GM19238 (cell line): ENCODE results near the gene SLC12A7.

Experiments
- DNase-seq: peaks from one replicate; pipeline ENCODE4 v3.0.0; 2011; ENCODE audit warnings: low spot score; ENCODE audit not compliant: insufficient read length

SLC12A7 gene

DNA sequence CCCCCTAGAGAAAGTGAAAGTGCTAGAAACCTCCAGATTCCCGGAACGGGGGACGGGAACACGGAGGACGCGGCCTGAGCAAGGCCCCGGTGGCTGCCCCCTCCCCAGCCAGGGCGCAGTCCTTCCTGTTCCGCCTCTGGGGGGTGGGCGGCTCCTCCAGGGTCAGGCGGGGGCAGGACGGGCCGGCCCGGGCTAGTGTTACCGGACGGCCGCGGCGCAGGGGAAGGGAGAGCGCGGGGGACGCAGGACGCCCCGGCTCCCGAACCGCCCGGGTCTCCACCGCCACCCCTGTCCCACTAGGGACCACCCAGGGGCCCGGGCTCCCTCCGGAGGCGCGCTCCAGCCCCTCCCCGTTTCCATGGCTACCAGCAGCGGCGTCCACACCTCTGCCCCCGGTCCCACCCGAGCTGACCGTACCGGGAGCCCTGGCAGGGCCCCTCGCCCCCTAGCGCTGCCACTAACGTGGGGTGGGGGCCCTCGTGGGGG is 579 bp downstream of the SLC12A7 start:
- peak; percentile 58 for DNase-seq

DNA sequence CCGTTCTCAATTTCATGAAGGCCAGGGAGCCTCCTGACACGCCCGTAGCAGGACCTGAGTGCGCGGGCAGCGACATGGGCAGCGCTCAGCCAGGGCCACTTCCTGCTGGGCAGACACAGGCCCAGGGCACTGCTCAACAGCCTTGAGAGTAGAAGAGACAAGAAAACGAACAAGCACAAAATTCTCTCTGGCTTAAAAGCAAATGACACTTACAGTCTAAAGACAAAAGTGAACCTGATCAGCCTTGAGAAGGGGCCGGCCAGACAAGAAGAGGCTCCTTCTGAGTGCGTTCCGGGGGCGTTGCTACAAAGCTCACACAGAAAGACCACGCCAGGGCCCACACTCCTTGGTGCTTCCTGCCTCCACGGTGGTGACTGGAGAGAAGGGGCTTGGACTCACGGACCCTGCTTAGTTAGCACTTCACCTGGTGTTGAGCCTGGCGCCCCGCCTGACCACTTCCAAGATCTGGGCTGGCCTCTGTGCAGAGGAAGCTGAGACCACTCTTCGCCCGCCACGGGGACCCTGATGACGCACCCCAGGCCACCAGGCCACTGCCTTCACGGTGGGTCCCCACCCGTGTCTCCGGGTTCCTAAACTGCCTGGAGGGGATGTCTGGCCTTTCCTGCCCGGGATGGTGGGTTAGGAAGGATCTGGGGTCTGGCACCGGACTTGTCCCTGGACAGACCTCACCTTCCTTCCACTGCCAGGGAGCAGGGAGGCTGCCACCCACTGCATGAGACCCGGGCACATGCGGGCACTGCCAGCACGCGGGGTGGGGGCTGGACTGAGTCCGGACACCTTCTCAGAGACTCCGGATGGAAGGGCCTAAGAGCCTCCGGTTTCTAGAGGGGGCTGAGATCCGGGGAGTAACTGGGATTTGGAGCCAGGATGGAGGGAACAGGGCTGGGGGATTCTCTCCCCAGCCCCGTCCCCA is 1.3 kb downstream of the SLC12A7 start:
- DNase-seq: no peak

DNA sequence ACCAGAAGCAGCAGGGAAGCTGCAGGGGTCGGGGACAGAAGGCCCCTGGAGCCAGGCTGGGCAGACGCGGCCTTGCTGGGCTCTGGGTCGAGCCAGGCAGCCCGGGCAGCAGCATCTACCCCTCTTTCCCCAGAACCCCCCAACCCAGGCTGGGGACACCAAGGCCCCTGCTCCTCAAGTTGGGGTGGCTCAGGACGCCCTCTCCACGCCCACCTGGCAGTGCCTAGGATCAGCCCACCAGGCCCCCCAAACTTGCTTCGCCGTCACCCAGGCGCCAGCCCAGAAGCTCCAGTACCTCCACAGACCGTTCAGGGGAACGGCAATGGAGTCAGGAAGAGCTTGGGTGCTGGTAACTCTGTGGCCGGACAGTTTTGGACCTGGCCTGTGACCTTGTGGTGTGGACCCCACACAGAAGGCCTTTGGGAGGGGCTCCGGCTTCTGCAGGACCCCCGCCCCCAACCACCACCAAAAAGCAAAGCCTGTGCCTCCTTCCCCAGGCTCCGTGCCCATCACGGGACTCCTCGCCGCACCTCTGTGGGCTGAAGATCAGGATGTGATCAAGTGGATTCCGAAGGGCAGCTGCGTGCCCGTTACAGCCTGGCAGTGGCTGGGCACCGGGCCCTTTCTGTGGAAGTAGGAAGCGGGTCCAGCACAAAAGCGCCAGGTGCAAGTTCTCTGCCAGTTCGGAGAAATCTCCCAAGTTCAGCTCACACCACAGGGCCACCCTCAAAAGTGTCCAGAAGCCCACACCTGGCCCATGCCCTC is 2.1 kb downstream of the SLC12A7 start:
- no peak for DNase-seq

DNA sequence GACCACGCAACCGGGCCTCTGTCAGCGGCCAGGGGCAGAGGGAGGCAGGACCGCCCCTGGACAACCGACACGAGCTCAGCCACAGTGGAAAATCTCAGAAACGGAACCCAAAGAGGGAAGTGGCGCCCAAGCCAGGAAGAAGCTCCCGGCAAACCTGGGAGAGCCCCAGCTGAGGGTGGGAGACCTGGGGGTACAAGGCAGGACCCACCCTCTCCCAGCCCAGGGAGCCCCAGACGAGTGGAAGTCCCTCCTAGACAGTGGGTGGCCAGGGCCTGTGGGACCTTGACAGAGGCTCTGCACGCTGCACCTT is 3.0 kb downstream of the SLC12A7 start:
- no peak for DNase-seq

DNA sequence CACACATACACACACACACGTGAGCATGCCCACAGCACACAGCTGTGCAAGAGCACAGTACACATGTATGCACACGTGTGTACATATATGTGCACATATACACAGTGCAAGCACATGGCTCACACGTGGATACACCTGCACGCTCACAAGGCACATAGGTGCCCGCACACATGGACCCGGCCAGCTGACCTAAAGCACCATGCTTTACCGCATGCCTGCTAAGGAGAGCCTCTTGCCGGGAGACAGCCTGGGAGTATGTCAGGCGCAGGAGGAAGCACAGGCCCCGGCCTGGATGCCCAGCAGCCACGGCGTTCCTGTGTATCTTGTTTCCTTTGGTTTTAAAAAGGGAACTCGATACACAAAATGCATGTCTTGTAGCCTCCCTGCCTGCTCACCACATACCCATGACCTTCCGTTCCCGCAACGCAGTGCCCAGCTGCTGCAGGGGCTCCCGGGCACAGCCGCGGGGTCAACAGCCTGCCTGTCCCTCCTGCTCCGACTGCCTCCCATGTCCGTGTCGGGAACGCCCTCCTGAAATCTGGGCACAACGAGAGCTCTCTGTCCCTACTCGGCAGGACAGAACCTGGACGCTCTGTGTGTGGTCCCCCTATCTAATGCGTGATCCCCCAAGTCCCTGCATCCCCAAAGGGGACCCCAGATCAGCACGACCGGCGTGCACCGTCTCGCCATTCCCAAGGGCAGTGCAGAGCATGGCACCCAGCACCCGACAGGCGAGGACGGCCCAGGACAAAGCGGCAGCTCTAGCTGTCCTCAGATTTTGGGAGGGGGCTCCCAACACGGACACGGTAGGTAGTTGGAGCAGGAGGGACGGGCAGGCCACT is 3.6 kb downstream of the SLC12A7 start:
- DNase-seq: no peak

DNA sequence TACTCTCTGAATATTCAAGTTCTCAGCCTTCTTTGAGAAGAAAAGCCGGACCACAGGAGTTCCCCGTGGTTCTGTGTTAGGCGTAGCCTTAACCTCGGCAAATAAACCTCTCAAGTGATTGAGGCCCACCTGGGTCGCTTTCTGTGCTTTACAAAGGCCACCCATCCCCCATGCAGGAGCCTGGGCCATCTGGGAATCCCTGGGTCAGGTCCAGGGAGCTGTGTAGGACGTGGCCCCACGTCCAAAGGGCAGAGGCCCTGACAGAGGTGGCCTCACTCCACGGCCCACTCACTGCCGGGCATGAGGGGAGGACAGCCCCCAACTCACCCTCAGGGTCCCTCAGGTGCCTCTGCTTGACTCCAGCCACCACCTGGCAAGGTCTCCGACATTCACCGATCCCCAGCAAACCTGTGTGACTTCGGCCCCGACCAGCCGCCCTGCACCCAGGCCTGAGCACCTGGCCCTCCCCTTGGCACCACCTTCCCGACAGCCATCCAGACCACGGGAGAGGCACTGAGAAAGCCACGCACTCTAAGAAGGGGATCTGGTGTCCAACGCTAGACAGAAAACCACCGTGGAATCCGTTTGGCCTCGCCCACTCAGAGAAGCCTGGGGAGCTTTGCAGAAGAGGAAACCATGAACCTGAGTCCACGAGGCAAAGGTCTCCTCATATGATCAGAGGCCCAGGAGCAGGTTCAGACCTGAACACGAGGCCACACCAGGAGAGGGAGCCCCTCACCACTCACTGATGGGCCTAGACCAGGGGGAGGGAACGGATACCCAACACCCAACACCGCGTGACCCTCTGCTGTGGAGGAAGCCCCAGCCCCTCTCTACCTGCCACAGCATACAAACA is 4.5 kb downstream of the SLC12A7 start:
- DNase-seq: no peak

DNA sequence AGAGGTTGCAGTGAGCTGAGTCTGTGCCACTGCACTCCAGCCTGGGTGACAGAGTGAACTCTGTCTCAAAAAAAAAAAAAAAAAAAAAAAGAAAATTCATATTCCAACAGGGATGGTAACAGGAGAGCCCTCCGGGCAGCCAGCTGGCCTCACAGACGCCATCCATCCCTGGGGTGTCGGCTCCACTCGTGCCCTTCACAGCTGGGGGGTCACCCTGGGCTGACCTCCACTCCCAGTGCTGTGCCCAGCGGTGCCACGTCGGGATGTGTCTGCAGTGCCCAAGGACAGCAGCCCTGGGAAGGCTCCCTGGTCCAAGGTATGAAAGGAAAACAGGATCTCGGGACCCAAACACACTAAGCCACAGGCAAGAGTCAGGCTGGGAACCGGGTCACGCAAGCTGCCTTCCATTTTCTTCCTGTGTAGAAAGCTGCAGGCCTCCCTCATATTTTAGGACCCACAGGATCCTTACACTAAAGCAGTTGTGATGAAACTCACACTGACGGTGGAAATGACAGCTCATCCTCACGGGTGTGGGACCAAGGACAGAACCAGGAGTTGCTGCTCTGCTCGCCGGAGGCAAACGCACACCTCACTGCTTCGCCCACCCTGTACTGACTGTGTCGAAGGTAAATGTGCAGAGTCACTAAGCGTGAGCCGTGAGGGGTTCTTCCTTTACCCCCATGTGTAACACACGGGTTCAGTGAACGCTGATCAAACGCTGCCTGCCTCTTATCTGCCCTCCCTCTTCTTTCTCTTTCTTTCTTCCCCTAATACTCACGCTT is 5.3 kb downstream of the SLC12A7 start:
- DNase-seq: no peak

DNA sequence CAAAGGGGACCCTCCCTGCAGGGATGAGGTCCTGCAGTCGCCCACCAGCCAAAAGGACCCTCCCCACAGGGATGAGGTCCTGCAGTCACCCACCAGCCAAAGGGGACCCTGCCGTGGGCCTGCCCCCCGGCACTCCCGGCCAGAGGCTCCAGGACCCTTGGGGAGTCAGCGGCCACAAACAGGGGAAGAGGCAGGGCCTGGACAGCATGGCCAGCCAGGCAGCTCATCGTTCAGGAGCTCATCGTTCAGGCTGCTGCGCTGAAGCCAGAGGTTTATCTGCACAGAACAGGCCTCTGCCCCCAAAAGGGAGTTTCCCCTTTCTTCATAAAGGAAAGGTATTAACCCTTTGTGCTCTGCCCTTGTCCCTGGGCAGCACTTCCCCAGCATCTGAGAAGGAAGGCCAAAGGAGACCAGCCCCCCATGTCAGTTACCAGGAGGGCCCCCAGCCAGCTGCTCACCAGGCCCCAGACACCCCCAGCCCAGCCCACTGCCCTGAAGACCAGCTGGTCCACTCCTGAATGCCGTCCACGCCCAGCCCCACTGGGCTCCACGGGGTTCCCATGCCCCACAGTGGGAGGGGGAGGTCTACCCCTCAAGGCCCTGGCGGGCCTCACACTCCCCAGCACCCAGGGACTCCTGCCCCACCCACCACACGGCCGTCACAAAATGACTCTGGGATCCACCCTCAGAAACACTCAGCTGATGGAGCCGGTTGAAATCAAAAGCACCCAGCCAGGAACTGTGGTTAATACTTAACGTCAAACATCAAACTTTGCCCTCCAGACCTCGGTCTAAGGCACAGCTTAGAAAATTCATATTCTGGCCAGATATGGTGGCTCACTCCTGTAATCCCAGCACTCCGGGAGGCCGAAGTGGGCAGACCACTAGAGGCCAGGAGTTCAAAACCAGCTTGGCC is 6.3 kb downstream of the SLC12A7 start:
- peak; percentile 78 for DNase-seq

DNA sequence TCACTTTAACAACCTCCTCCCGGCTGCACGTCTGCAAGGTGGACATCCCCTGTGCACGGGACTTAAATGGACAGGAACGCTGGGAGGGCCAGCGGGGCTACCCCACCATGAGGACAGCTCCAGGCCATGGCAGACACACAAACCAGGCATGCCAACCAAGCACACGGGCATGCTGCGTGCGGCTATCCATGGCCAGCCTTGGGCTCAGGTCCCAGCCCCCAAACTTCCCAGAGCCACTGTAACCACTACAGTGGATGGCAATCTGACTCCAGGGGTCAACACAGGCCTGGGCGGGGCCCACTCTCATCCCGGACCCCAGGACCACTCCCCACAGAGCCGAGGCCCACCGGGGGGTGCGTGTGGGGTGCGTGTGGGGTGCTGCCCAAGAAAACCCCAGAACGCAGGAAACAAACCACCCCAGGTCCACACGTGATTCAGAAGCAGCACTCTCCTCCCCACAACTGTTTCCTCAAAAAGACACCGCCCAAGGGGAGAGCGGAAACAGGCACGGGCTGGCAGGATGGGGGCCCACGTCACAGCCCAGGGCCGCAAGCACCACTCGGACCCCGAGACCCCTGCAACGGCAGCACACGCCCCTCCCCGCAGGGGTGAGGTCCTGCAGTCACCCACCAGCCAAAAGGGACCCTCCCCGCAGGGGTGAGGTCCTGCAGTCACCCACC is 7.4 kb downstream of the SLC12A7 start:
- peak; percentile 68 for DNase-seq

DNA sequence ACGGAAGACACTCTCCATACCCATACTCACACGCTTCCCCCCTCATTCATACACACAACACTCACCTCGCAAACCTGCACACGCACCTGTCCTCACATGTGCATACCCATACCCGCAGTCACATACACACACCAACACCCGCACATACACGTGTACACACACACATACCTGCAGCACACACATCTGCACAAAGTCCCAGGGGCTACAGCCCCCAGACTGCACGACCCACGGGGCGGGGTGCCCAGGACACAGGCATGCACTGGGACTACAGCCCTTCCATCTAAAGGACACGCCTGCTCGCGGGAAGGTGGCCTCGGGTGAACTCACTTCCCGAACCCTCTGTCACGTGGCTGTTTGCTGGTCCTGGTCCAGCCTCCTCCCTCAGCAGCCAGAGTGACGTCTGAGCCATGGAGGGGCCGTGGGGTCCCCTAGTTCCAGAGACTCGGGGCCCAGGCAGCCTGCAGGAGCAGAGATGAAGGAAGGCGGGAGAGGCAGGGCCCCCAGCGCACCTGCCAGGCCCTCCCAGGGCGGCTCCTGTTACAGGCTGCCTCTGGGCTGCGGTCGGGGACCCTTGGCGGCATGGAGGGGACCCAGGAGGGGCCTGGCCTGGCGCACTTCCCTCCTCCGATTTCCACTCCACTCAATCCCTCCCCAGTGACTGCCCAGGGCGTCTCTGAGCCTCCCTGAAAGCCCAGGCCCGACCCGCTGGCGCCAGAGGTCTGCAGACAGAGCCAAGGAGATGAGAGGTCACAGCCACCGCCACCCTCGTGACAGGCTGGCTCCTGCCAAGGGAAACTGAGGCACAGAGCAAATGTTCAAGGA is 8.1 kb downstream of the SLC12A7 start:
- no peak for DNase-seq

DNA sequence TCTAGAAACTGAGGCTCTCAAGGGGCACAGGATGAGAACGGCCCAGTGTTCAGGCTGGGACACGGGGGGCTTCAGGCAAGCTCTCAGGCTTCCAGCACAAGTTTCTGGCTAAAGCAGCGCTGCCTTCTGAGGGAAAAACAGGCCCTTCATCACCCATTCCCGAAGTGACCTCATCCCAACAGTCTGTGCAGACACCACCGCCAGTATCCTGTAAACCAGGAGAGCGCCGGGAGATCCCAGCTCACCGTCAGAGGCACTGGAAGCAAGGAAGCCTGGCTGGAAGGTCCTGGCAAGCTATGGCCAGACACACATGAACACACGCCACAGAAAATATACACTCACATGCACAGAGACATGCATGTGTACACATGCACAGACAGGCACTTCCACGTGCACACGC is 8.8 kb downstream of the SLC12A7 start:
- no peak for DNase-seq

DNA sequence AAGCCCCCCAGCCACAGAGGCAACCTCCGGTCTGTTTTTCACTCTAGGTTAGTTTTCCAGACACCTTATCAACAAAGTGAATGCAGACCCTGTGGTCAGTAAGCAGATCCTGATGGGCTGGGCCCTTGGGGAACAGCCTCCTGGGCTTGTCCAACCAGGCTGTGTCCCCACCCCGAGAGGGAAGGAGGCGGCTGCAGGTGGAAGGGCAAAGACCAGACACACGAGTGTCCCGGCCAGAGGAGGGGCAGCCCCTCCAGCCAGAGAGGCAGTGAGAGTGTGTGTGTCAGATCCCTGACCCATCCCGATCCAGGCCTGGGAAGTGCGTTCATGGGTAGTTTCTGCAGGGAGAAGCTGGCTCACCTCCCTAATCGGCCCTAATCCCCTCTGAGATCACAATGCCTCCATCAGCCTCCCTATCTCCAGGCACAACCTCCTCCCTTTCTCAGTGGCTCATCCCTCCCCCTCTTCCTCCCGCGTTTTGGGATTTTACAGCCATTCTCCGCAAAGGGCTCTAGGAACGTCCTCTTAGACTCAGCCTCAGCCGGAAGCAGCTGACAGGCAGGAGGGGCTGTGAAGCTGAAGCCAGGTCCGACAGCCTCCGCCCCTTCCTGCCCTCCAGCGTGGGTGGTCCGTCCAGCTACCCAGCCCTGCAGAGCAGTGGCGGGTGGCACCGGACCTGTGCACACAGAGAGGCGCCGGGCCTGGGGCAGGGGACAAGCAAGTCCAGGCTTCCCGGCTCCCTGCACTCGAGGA is 9.7 kb downstream of the SLC12A7 start:
- DNase-seq: no peak

DNA sequence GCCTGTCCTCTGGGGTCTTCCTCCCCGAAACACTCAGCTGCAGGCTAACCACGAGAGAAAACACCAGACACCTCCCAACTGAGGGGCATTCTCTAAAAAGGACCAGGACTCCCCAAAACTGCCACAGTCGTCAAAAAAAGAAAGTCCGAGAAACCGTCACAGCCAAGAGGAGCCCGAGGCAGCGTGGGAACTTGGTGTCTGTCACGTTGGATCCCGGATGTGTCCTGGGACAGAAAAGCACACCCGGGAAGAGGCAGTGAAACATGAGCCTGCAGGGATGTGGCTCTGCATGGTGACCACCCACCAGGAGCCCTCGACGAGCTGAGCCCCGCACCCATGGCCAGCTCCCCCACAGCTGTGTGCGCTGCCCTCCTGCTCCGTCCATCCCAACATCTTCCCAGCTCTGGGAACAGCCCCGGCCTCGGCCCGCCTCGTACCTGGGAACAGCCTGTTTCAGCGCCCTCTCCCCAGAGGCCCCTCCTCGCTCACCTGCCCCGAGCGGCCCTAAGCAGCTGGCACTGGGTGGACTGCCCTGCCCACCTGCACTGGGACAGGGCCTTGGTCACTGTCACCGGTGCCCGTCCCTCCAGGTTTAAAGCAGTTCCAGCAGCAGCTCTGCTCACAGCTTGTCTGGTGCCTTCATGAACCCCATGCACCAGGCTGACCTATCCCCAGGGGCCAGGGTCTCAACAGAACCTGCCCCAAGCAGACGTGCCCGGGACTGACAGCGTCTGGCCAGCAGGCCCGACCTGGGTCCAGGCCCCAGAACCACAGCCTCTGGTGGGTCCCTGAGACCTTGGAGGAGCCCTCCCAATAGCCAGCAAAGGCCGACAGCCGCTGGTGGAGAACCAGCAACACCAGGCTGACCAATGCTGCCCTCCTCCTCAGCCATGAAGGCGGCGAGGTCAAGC is 10.9 kb downstream of the SLC12A7 start:
- DNase-seq: no peak

DNA sequence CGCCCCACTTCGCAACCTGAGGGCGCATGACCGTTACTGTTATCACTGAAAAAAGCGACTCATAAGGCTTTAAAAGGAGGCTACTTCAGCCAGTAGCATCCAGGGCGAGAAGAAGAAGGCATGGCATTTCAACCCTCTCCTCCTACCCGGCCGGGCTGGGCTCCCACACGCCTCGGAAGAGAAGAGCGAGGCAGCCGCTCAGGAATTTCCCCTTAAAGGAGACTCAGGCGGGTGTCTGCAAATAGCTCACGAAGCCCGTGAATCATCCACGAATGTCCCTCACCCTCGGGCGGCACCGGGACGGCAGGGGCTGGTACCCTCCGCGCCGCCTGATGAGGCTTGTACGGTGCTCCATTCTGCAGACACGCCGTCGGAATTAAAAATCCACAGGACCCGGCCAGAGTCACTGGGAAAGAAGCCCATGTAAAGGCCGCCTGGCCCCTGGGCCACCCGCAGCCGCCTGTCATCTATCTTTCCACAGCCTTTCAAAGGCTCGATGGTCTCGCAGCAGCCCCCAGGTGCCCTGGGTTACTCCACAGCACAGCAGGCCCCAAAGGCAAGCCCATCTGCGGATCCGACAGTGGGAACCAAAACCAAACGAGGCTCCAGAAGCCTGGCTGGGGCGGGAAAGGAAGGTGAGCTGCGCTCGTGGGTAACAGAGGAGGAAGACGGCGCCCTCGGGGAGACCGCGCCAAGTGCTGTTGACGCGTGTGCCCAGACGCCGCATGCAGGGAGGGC is 11.8 kb downstream of the SLC12A7 start:
- DNase-seq: no peak
